T-cell (primary cell): ENCODE results near the gene MCM9. TPM values are rescaled to one million over a fixed set of nuclear protein-coding genes. Genes with fewer than 3 reads are reported as not detected.

Experiments
- ATAC-seq, 4 experiments: fragments of 200-7000 bp in 3 of 4; fragments of 150-1000 bp in 1 of 4; cut with Tn5 transposase; replicated peaks in 1 of 4; 1 replicate in 3 of 4; 2 replicates in 1 of 4; pipeline ENCODE4 v1.10.0; 2021; ENCODE audit warnings: moderate library complexity in 3 of 4, mild to moderate bottlenecking in 2 of 4, moderate number of reproducible peaks in 1 of 4
- CTCF ChIA-PET, 2 donors: fragments of 300-600 bp; sonication (Branson Sonifier 250); formaldehyde crosslinking; loops; one replicate each; lab custom pipeline; 2022; ENCODE audit warnings: antibody characterized with exemption in 2 of 2; lab: Charles Lee
- POLR2A ChIA-PET, 2 donors: fragments of 300-600 bp; sonication (Branson Sonifier 250); formaldehyde crosslinking; loops; one replicate each; lab custom pipeline; 2022; ENCODE audit warnings: antibody characterized with exemption in 2 of 2; lab: Charles Lee
- DNase-seq, 35 experiments: peaks; one replicate each; pipeline versions ENCODE4 v3.0.0 to v3.0.0-alpha.2; 2013 to 2023
- H3K27ac ChIP-seq: one replicate; pipeline ENCODE4 v1.5.1; 2013; ENCODE audit warnings: low read length
- H3K27me3 ChIP-seq, 2 experiments: replicated peaks in 1 of 2; 1 replicate in 1 of 2; 2 replicates in 1 of 2; pipeline versions ENCODE4 v1.6.1 to v1.7.0; 2013; ENCODE audit warnings: low read length in 1 of 2, mixed read lengths in 1 of 2; ENCODE audit not compliant: control insufficient read depth in 2 of 2, insufficient read depth in 2 of 2; ENCODE audit errors: extremely low read depth in 1 of 2
- H3K36me3 ChIP-seq, 2 donors: 1 replicate in 1 of 2; 2 replicates in 1 of 2; pipeline versions ENCODE4 v1.6.1 to v1.7.0; 2013; ENCODE audit warnings: low read length in 1 of 2; ENCODE audit not compliant: control insufficient read depth in 2 of 2, insufficient read depth in 1 of 2; ENCODE audit errors: extremely low read depth in 1 of 2
- H3K4me1 ChIP-seq, 2 experiments: 1 replicate in 1 of 2; 2 replicates in 1 of 2; pipeline versions ENCODE4 v1.6.1 to v1.7.0; 2013; ENCODE audit warnings: low read length in 2 of 2, mixed read lengths in 1 of 2; ENCODE audit not compliant: insufficient read depth in 2 of 2, control insufficient read depth in 1 of 2; ENCODE audit errors: extremely low read depth in 1 of 2
- H3K4me3 ChIP-seq, 2 donors: 1 replicate in 1 of 2; 2 replicates in 1 of 2; pipeline versions ENCODE4 v1.5.1 to v1.7.0; 2013; ENCODE audit warnings: mild to moderate bottlenecking in 2 of 2, low read length in 1 of 2, moderate library complexity in 1 of 2; ENCODE audit not compliant: control insufficient read depth in 1 of 2; ENCODE audit errors: extremely low read depth in 1 of 2
- H3K9me3 ChIP-seq: 2 replicates; pipeline ENCODE4 v1.7.0; 2013
- H3K27ac Mint-ChIP-seq, 2 donors: one replicate each; pipeline ENCODE4 v1.8.0; 2020 to 2021; ENCODE audit warnings: mild to moderate bottlenecking in 2 of 2, mixed read lengths in 2 of 2
- H3K27me3 Mint-ChIP-seq, 2 donors: one replicate each; pipeline ENCODE4 v1.8.0; 2021 to 2022; ENCODE audit warnings: mixed read lengths in 2 of 2
- H3K36me3 Mint-ChIP-seq: one replicate; pipeline ENCODE4 v1.8.0; 2021; ENCODE audit warnings: mixed read lengths
- H3K4me1 Mint-ChIP-seq, 3 donors: one replicate each; pipeline ENCODE4 v1.8.0; 2020 to 2022; ENCODE audit warnings: mixed read lengths in 3 of 3, mild to moderate bottlenecking in 1 of 3
- H3K4me3 Mint-ChIP-seq, 3 donors: one replicate each; pipeline ENCODE4 v1.8.0; 2020 to 2022; ENCODE audit warnings: mild to moderate bottlenecking in 3 of 3, mixed read lengths in 3 of 3, moderate library complexity in 3 of 3
- H3K9me3 Mint-ChIP-seq, 3 donors: one replicate each; pipeline ENCODE4 v1.8.0; 2020 to 2022; ENCODE audit warnings: mixed read lengths in 3 of 3
- WGBS: methylation state at CpG from one replicate; pipeline ENCODE4 v1.1.5; 2013; ENCODE audit warnings: missing lambda C conversion rate; ENCODE audit not compliant: insufficient coverage; 5-methylcytosine and 5-hydroxymethylcytosine counted together
- total RNA-seq, 35 experiments: library from RNA in 6 of 35; stranded (reverse) in 6 of 35; fragments of 120-200 nt in 1 of 35; gene quantifications; one replicate each; pipeline versions ENCODE4 v1.2.1 to v1.2.4 and lab custom pipeline; 2013 to 2026

Gene MCM9
- total RNA-seq, 5 donors from 2014 or later (not counting 1 experiment from before 2014, with no cell fraction given): 27.9 to 34.8 (median 31.4) TPM

GRCh38 chr6:118971682-118972081, 36.7 kb upstream of the MCM9 start:
- no peaks in the 10 kb centered on the region for H3K27me3 Mint-ChIP-seq
- DNase-seq (no peak), ATAC-seq (no peak)
- no peak overlapping the region for H3K27ac Mint-ChIP-seq
- H3K4me1 Mint-ChIP-seq: no peaks in the 10 kb centered on the region
- Histone ChIP-seq H3K9me3 (no peaks in the 10 kb centered on the region), H3K4me3 (no peak overlapping the region), H3K36me3 (no peaks in the 10 kb centered on the region), H3K27ac (no peak overlapping the region), H3K4me1 (no peaks in the 10 kb centered on the region), H3K27me3 (no peaks in the 10 kb centered on the region)
- 80% methylated on average over 1 of the region's 1 CpG for WGBS
- H3K9me3 Mint-ChIP-seq: no peaks in the 10 kb centered on the region
- H3K4me3 Mint-ChIP-seq: no peak overlapping the region
- H3K36me3 Mint-ChIP-seq: peaks cover 6% of the 10 kb centered on the region
- POLR2A ChIA-PET: no interaction called here
- CTCF ChIA-PET: interaction anchor here (0.9 to 5.2 kb wide), 3 partner anchors 9 to 139 kb away, joined by 3 to 37 read pairs (median 3); no protein-coding TSS in a partner anchor

GRCh38 chr6:118970866-118971265, 35.9 kb upstream of the MCM9 start:
- H3K27ac Mint-ChIP-seq: no peak overlapping the region
- WGBS: no CpG with 5 or more reads among the region's 3 CpGs
- H3K36me3 Mint-ChIP-seq: peaks cover 4% of the 10 kb centered on the region
- no peak overlapping the region for H3K4me3 Mint-ChIP-seq
- H3K4me1 Mint-ChIP-seq: no peaks in the 10 kb centered on the region
- no peaks in the 10 kb centered on the region for H3K27me3 Mint-ChIP-seq
- ChIA-PET CTCF (interaction anchor here in 1 of 2 donors (1.3 to 5.2 kb wide), 3 partner anchors 8 to 139 kb away, joined by 3 to 37 read pairs (median 3); no protein-coding TSS in a partner anchor), POLR2A (interaction anchor here in 1 of 2 donors (0.7 kb wide), 1 partner anchor 20 kb away, joined by 4 read pairs; no protein-coding TSS in a partner anchor)
- H3K36me3 ChIP-seq: no peaks in the 10 kb centered on the region
- H3K9me3 ChIP-seq: no peaks in the 10 kb centered on the region
- H3K9me3 Mint-ChIP-seq: no peaks in the 10 kb centered on the region
- no peaks in the 10 kb centered on the region for H3K27me3 ChIP-seq
- no peak for ATAC-seq
- no peak overlapping the region for H3K4me3 ChIP-seq
- H3K4me1 ChIP-seq: no peaks in the 10 kb centered on the region
- no peak for DNase-seq
- H3K27ac ChIP-seq: no peak overlapping the region

GRCh38 chr6:118968416-118968815, 33.5 kb upstream of the MCM9 start:
- no peak overlapping the region for H3K27ac Mint-ChIP-seq
- POLR2A ChIA-PET: no interaction called here
- H3K36me3 ChIP-seq: no peaks in the 10 kb centered on the region
- no peaks in the 10 kb centered on the region for H3K9me3 ChIP-seq
- DNase-seq (peak in 1 of 35 experiments; percentile 33), ATAC-seq (no peak)
- H3K4me1 Mint-ChIP-seq: no peaks in the 10 kb centered on the region
- H3K9me3 Mint-ChIP-seq: no peaks in the 10 kb centered on the region
- WGBS: no CpG with 5 or more reads among the region's 2 CpGs
- H3K27ac ChIP-seq: no peak overlapping the region
- no peaks in the 10 kb centered on the region for H3K27me3 ChIP-seq
- no peak overlapping the region for H3K4me3 Mint-ChIP-seq
- no peak overlapping the region for H3K4me3 ChIP-seq
- H3K4me1 ChIP-seq: no peaks in the 10 kb centered on the region
- H3K27me3 Mint-ChIP-seq: no peaks in the 10 kb centered on the region
- no peaks in the 10 kb centered on the region for H3K36me3 Mint-ChIP-seq
- CTCF ChIA-PET: interaction anchor here (0.5 to 5.2 kb wide), 8 partner anchors 8 to 147 kb away, joined by 3 to 37 read pairs (median 4); no protein-coding TSS in a partner anchor

GRCh38 chr6:118967239-118967638, 32.3 kb upstream of the MCM9 start:
- Histone ChIP-seq H3K4me1 (no peaks in the 10 kb centered on the region), H3K27me3 (no peaks in the 10 kb centered on the region), H3K4me3 (no peak overlapping the region), H3K27ac (no peak overlapping the region), H3K36me3 (no peaks in the 10 kb centered on the region), H3K9me3 (no peaks in the 10 kb centered on the region)
- Mint-ChIP-seq H3K9me3 (no peaks in the 10 kb centered on the region), H3K27me3 (no peaks in the 10 kb centered on the region), H3K4me1 (no peaks in the 10 kb centered on the region), H3K36me3 (no peaks in the 10 kb centered on the region), H3K27ac (no peak overlapping the region), H3K4me3 (no peak overlapping the region)
- DNase-seq: no peak
- POLR2A ChIA-PET: no interaction called here
- WGBS: 40% methylated on average over 1 of the region's 2 CpGs
- CTCF ChIA-PET: no interaction called here
- ATAC-seq: no peak

- no peak overlapping the region for H3K4me3 Mint-ChIP-seq
- H3K4me3 ChIP-seq: no peak overlapping the region
- H3K36me3 ChIP-seq: no peaks in the 10 kb centered on the region
- POLR2A ChIA-PET: no interaction called here
- no peaks in the 10 kb centered on the region for H3K27me3 ChIP-seq
- H3K9me3 ChIP-seq: no peaks in the 10 kb centered on the region
- H3K4me1 ChIP-seq: no peaks in the 10 kb centered on the region
- H3K27ac Mint-ChIP-seq: no peak overlapping the region
- CTCF ChIA-PET: interaction anchor here (1.4 to 5.6 kb wide), 3 partner anchors 109 to 144 kb away, joined by 4 to 111 read pairs (median 42); no protein-coding TSS in a partner anchor
- no peak for DNase-seq
- WGBS: 100% methylated on average over 1 of the region's 2 CpGs
- no peaks in the 10 kb centered on the region for H3K4me1 Mint-ChIP-seq
- no peak overlapping the region for H3K27ac ChIP-seq
- H3K27me3 Mint-ChIP-seq: no peaks in the 10 kb centered on the region
- no peak for ATAC-seq
- H3K36me3 Mint-ChIP-seq: no peaks in the 10 kb centered on the region
- no peaks in the 10 kb centered on the region for H3K9me3 Mint-ChIP-seq
These were observed 30.9 kb upstream of the MCM9 start for GRCh38 chr6:118965843-118966370.

GRCh38 chr6:118965371-118965770, 30.4 kb upstream of the MCM9 start:
- POLR2A ChIA-PET: no interaction called here
- no CpG with 5 or more reads among the region's 3 CpGs for WGBS
- no peak for DNase-seq

More at GRCh38 chr6:118965371-118965770, 30.4 kb upstream of the MCM9 start:
- Histone ChIP-seq H3K36me3 (no peaks in the 10 kb centered on the region), H3K27me3 (no peaks in the 10 kb centered on the region), H3K9me3 (no peaks in the 10 kb centered on the region), H3K27ac (no peak overlapping the region), H3K4me3 (no peak overlapping the region), H3K4me1 (no peaks in the 10 kb centered on the region)
- no peaks in the 10 kb centered on the region for H3K27me3 Mint-ChIP-seq
- no peaks in the 10 kb centered on the region for H3K9me3 Mint-ChIP-seq
- no peak for ATAC-seq
- H3K27ac Mint-ChIP-seq: no peak overlapping the region
- H3K4me1 Mint-ChIP-seq: no peaks in the 10 kb centered on the region
- H3K36me3 Mint-ChIP-seq: no peaks in the 10 kb centered on the region
- H3K4me3 Mint-ChIP-seq: no peak overlapping the region
- CTCF ChIA-PET: interaction anchor here (1.4 to 5.6 kb wide), 3 partner anchors 109 to 145 kb away, joined by 4 to 111 read pairs (median 42); no protein-coding TSS in a partner anchor
